WERI-Rb-1 (cell line): ENCODE results near the gene QSOX1.

ENCODE experiments used
- DNase-seq: peaks from one replicate; pipeline ENCODE4 v3.0.0-alpha.2; 2020
- H3K27ac ChIP-seq: fragments of 250-450 bp; sonication (Bioruptor Pico); 2 replicates; pipeline ENCODE4 v1.5.1; 2020; ENCODE audit warnings: mild to moderate bottlenecking, moderate library complexity
- H3K27me3 ChIP-seq: fragments of 250-450 bp; sonication (Bioruptor Pico); 2 replicates; pipeline ENCODE4 v1.5.1; 2021; ENCODE audit warnings: mild to moderate bottlenecking, low read depth, moderate library complexity; ENCODE audit not compliant: insufficient read depth, severe bottlenecking
- H3K36me3 ChIP-seq: fragments of 250-450 bp; sonication (Bioruptor Pico); 2 replicates; pipeline ENCODE4 v1.5.1; 2020; ENCODE audit warnings: mild to moderate bottlenecking, moderate library complexity
- H3K4me3 ChIP-seq: 2 replicates; pipeline ENCODE4 v1.5.1; 2011; ENCODE audit warnings: low read depth, mild to moderate bottlenecking, control low read depth, low read length
- H3K9me3 ChIP-seq: fragments of 250-450 bp; sonication (Bioruptor Pico); 2 replicates; pipeline ENCODE4 v1.5.1; 2021; ENCODE audit warnings: mild to moderate bottlenecking, moderate library complexity; ENCODE audit not compliant: severe bottlenecking
- CTCF ChIP-seq: IDR thresholded peaks from 2 replicates; pipeline ENCODE4 v1.5.1; 2011; ENCODE audit warnings: low read depth, mild to moderate bottlenecking, control low read depth, inconsistent platforms, low read length

The QSOX1 gene

DNA sequence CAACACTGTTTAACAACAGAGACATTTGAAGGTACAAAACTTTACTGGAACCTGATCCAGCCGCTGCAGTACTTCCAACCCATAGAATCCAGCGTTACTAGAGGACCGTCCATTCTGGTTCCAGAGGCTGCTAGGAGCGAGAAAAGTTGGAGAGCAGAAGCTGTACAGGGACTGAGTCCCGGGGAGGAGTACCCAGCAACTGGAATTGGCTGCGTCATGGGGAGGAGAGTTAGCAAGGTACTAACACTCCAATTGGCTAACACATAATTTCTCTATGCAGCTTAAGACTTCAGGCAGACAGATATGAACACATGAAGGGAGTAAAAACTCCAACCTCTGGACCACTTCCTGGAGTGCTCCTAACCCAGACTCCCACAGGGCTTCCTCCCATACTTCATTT is 2.1 kb upstream of the QSOX1 start:
- H3K27ac ChIP-seq = no peak overlapping the region
- H3K36me3 ChIP-seq = peaks cover 3% of the 10 kb centered on the region
- TF ChIP-seq CTCF = no peak
- no peak overlapping the region for H3K4me3 ChIP-seq
- no peak for DNase-seq
- no peaks in the 10 kb centered on the region for H3K27me3 ChIP-seq
- H3K9me3 ChIP-seq = no peaks in the 10 kb centered on the region

- peaks cover 3% of the 10 kb centered on the region for H3K36me3 ChIP-seq
- no peak for TF ChIP-seq CTCF
- H3K27me3 ChIP-seq = no peaks in the 10 kb centered on the region
- no peak for DNase-seq
- no peaks in the 10 kb centered on the region for H3K9me3 ChIP-seq
- H3K27ac ChIP-seq = no peak overlapping the region
- no peak overlapping the region for H3K4me3 ChIP-seq
These were observed 1.6 kb upstream of the QSOX1 start for GRCh38 chr1:180153032-180153431.

GRCh38 chr1:180154003-180154324 is 705 bp upstream of the QSOX1 start:
- Histone ChIP-seq H3K4me3 (peak overlapping the region; percentile 97), H3K9me3 (no peaks in the 10 kb centered on the region), H3K27ac (peak overlapping the region; percentile 97), H3K27me3 (no peaks in the 10 kb centered on the region), H3K36me3 (peaks cover 3% of the 10 kb centered on the region)
- TF ChIP-seq CTCF = no peak
- DNase-seq = no peak

- H3K36me3 ChIP-seq = peaks cover 3% of the 10 kb centered on the region
- H3K27me3 ChIP-seq = no peaks in the 10 kb centered on the region
- DNase-seq = peak; percentile 28
- peak overlapping the region; percentile 18; the same call in 1 of the 2 replicates for H3K27ac ChIP-seq
- TF ChIP-seq CTCF = no peak
- no peaks in the 10 kb centered on the region for H3K9me3 ChIP-seq
- H3K4me3 ChIP-seq = peak overlapping the region; percentile 97
These were observed 563 bp downstream of the QSOX1 start for GRCh38 chr1:180155182-180155682.

- TF ChIP-seq CTCF = no peak
- no peak overlapping the region for H3K27ac ChIP-seq
- no peaks in the 10 kb centered on the region for H3K9me3 ChIP-seq
- no peak for DNase-seq
- H3K36me3 ChIP-seq = peaks cover 3% of the 10 kb centered on the region
- no peak overlapping the region for H3K4me3 ChIP-seq
- H3K27me3 ChIP-seq = no peaks in the 10 kb centered on the region
These were observed 1.5 kb downstream of the QSOX1 start for GRCh38 chr1:180156201-180156600.

GRCh38 chr1:180156631-180157091 is 2.0 kb downstream of the QSOX1 start:
- no peak overlapping the region for H3K4me3 ChIP-seq
- no peak for DNase-seq
- no peaks in the 10 kb centered on the region for H3K9me3 ChIP-seq
- H3K36me3 ChIP-seq = peaks cover 3% of the 10 kb centered on the region
- no peaks in the 10 kb centered on the region for H3K27me3 ChIP-seq
- no peak for TF ChIP-seq CTCF
- no peak overlapping the region for H3K27ac ChIP-seq
